Esophagus muscularis mucosa (tissue), 4 donors: ENCODE data around the gene LIFR. TPM values are rescaled to one million over a fixed set of nuclear protein-coding genes. Genes with fewer than 3 reads are reported as not detected.
"Not testable (repeated sequence)": the region's sequence is repeated elsewhere in the genome, so short reads cannot be mapped to it uniquely, and the experiment has no call there.

Experiments
- DNase-seq: peaks from one replicate; pipeline ENCODE4 v3.0.0-alpha.2; 2017; ENCODE audit errors: extremely low spot score
- H3K27ac ChIP-seq, 4 donors: fragments of 200-600 bp; sonication (generic); replicated peaks in 1 of 4; 1 replicate in 3 of 4; 2 replicates in 1 of 4; pipeline ENCODE4 v1.5.1; 2016 to 2019; ENCODE audit warnings: mild to moderate bottlenecking in 1 of 4
- H3K27me3 ChIP-seq, 4 donors: fragments of 200-600 bp; sonication (generic); one replicate each; pipeline versions ENCODE4 v1.5.1 to v1.6.0; 2016 to 2019
- H3K36me3 ChIP-seq, 4 donors: fragments of 200-600 bp; sonication (generic); one replicate each; pipeline ENCODE4 v1.5.1; 2016 to 2019
- H3K4me1 ChIP-seq, 4 donors: fragments of 200-600 bp; sonication (generic); one replicate each; pipeline ENCODE4 v1.5.1; 2016 to 2019
- H3K4me3 ChIP-seq, 4 donors: fragments of 200-600 bp; sonication (generic); 1 replicate in 2 of 4; 2 replicates in 2 of 4; pipeline ENCODE4 v1.5.1; 2016 to 2019; ENCODE audit warnings: mild to moderate bottlenecking in 4 of 4, moderate library complexity in 1 of 4
- H3K9me3 ChIP-seq, 4 donors: fragments of 200-600 bp; sonication (generic); 1 replicate in 3 of 4; 2 replicates in 1 of 4; pipeline ENCODE4 v1.5.1; 2016 to 2019
- EP300 ChIP-seq: sonication (generic); formaldehyde crosslinking; IDR thresholded peaks from one replicate; pipeline ENCODE4 v1.6.1; 2017; ENCODE audit warnings: antibody characterized with exemption
- POLR2A ChIP-seq: fragments of 450-650 bp; IDR thresholded peaks from one replicate; pipeline ENCODE4 v1.6.1; 2017; ENCODE audit warnings: antibody characterized with exemption, moderate library complexity, mild to moderate bottlenecking, low read depth
- POLR2AphosphoS5 ChIP-seq, 2 donors: sonication (generic); formaldehyde crosslinking; IDR thresholded peaks; one replicate each; pipeline ENCODE4 v1.6.1; 2017; ENCODE audit warnings: antibody characterized with exemption in 2 of 2
- WGBS: methylation state at CpG from one replicate; pipeline ENCODE4 v1.1.5; 2018; 5-methylcytosine and 5-hydroxymethylcytosine counted together
- intact Hi-C: fragments of 100-400 bp; cut with DNase I; formaldehyde crosslinking; loops from one replicate; pipeline ENCODE4 v1.15.1; 2023
- total RNA-seq, 4 donors: library from RNA; depleted of rRNA; stranded (reverse); fragments of >200 nt; gene quantifications; one replicate each; pipeline versions ENCODE4 v1.1.0 to v1.2.1, GENCODE V29; 2016
- TF ChIP-seq, protein P1 (sequence below), 3 experiments: fragments of 200-600 bp in 2 of 3; fragments of 450-650 bp in 1 of 3; sonication (generic) in 2 of 3; IDR thresholded peaks; one replicate each; pipeline ENCODE4 v1.5.1; 2017 to 2019; ENCODE audit warnings: antibody characterized with exemption in 3 of 3, mild to moderate bottlenecking in 2 of 3, moderate library complexity in 1 of 3

The LIFR gene
- total RNA-seq, 4 donors from 2014 or later: 72.3 to 102 (median 90.1) TPM

DNA sequence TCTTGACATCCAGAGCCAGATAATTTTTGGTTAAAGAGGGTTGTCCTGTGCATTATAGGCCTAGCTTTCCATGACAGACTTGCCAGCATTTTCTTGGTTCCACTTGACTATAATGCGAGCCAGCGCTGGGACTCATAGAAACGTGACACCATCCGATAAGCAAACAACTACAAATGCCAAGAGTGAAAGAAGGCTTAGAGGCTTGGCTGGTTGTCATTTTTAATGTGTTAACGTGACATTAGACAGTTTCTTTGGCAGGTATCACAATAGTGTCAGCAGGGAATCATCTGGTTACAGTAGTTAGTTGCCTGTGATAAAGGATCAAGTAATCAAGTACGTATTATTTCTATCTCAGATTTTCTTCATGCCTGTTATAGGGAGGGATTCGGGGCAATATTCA lies 20.0 kb upstream of the LIFR start:
- no peaks in the 10 kb centered on the region for H3K27me3 ChIP-seq
- intact Hi-C loops: no loop called here
- no peak overlapping the region for H3K4me3 ChIP-seq
- peaks cover 0 to 6% (median under 1%) of the 10 kb centered on the region in 4 donors for H3K4me1 ChIP-seq
- no peaks in the 10 kb centered on the region for H3K36me3 ChIP-seq
- no peaks in the 10 kb centered on the region for H3K9me3 ChIP-seq
- 72% methylated on average over 7 of the region's 7 CpGs for WGBS
- DNase-seq: no peak
- TF ChIP-seq POLR2AphosphoS5 (IDR thresholded peaks at IDR 0.05) (no peak), POLR2A (no peak), EP300 (no peak)
- TF ChIP-seq, protein P1, sequence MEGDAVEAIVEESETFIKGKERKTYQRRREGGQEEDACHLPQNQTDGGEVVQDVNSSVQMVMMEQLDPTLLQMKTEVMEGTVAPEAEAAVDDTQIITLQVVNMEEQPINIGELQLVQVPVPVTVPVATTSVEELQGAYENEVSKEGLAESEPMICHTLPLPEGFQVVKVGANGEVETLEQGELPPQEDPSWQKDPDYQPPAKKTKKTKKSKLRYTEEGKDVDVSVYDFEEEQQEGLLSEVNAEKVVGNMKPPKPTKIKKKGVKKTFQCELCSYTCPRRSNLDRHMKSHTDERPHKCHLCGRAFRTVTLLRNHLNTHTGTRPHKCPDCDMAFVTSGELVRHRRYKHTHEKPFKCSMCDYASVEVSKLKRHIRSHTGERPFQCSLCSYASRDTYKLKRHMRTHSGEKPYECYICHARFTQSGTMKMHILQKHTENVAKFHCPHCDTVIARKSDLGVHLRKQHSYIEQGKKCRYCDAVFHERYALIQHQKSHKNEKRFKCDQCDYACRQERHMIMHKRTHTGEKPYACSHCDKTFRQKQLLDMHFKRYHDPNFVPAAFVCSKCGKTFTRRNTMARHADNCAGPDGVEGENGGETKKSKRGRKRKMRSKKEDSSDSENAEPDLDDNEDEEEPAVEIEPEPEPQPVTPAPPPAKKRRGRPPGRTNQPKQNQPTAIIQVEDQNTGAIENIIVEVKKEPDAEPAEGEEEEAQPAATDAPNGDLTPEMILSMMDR (IDR thresholded peaks at IDR 0.05): no peak
- no peak overlapping the region for H3K27ac ChIP-seq

DNA sequence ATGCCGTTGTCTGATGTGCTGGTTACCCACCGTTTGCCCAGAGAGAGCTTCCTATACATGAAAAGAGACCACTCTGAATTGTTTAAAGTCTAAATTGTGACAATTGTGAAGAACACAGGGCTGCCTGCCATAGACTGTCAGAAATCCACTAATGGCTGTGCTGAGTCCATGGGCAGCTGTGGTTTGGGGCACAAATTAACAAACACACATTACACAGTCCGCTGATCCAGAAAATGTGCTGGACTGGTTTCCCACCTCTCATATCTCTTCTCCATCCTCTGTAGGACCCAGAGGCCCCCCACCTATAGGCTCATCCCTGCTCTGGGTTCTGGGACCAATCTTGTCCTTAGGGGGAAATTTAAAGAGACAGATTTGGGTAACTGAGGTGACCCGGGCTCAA lies 19.0 kb upstream of the LIFR start:
- no peaks in the 10 kb centered on the region for H3K36me3 ChIP-seq
- 89% methylated on average over 3 of the region's 4 CpGs for WGBS
- TF ChIP-seq EP300 (no peak), POLR2AphosphoS5 (IDR thresholded peaks at IDR 0.05) (no peak), POLR2A (no peak)
- TF ChIP-seq, protein P1 (IDR thresholded peaks at IDR 0.05): no peak
- DNase-seq: no peak
- no peak overlapping the region for H3K4me3 ChIP-seq
- H3K27ac ChIP-seq: no peak overlapping the region
- H3K9me3 ChIP-seq: no peaks in the 10 kb centered on the region
- no peaks in the 10 kb centered on the region for H3K27me3 ChIP-seq
- H3K4me1 ChIP-seq: peaks cover 0 to 8% (median 6%) of the 10 kb centered on the region in 4 donors
- intact Hi-C loops: no loop called here

DNA sequence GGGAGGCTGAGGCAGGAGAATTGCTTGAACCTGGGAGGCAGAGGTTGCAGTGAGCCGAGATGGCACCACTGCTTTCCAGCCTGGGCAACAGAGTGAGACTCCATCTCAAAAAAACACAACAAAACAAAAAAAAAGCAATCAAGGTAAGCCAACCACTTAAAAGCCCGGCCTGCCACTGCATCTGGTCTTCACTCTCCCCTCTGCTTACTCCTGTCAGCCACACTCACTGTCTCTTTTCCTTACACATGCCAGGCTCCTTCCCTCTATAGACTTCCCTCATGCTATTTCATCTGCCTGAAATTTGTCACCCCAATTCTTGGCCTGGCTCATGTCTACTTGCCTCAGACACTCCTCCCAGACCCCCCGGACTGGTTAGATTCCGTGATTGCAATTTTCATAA lies 17.6 kb upstream of the LIFR start:
- no peak overlapping the region for H3K4me3 ChIP-seq
- intact Hi-C loops: no loop called here
- H3K27me3 ChIP-seq: no peaks in the 10 kb centered on the region
- 97% methylated on average over 4 of the region's 4 CpGs for WGBS
- H3K9me3 ChIP-seq: no peaks in the 10 kb centered on the region
- no peak for TF ChIP-seq EP300
- TF ChIP-seq, protein P1 (IDR thresholded peaks at IDR 0.05): no peak
- no peak for TF ChIP-seq POLR2AphosphoS5 (IDR thresholded peaks at IDR 0.05)
- no peak for TF ChIP-seq POLR2A
- H3K27ac ChIP-seq: no peak overlapping the region
- peaks cover 0 to 12% (median 7%) of the 10 kb centered on the region in 4 donors for H3K4me1 ChIP-seq
- H3K36me3 ChIP-seq: no peaks in the 10 kb centered on the region
- DNase-seq: no peak

DNA sequence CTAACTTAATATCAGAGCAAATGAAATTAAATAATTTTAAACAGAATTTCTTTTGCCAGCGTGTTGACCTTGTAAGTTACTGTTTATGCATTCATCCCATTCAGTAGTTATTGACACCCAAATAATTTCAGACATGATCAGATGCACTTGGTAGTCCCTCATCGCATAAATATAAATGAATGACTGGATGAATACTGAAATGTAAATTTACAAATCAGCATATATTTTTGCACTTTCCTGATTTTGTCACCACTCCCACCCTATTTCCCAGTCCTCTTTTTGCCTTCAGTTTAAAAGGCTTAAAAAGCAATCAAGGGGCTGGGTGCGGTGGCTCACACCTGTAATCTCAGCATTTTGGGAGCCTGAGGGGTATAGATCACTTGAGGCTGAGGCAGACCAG lies 17.1 kb upstream of the LIFR start:
- WGBS: 96% methylated on average over 3 of the region's 3 CpGs
- H3K4me1 ChIP-seq: peaks cover 0 to 12% (median 7%) of the 10 kb centered on the region in 4 donors
- intact Hi-C loops: no loop called here
- H3K4me3 ChIP-seq: no peak overlapping the region
- no peaks in the 10 kb centered on the region for H3K36me3 ChIP-seq
- no peaks in the 10 kb centered on the region for H3K27me3 ChIP-seq
- H3K27ac ChIP-seq: no peak overlapping the region
- TF ChIP-seq EP300: no peak
- TF ChIP-seq, protein P1 (IDR thresholded peaks at IDR 0.05): no peak
- TF ChIP-seq POLR2AphosphoS5 (IDR thresholded peaks at IDR 0.05): no peak
- H3K9me3 ChIP-seq: no peaks in the 10 kb centered on the region
- DNase-seq: no peak

DNA sequence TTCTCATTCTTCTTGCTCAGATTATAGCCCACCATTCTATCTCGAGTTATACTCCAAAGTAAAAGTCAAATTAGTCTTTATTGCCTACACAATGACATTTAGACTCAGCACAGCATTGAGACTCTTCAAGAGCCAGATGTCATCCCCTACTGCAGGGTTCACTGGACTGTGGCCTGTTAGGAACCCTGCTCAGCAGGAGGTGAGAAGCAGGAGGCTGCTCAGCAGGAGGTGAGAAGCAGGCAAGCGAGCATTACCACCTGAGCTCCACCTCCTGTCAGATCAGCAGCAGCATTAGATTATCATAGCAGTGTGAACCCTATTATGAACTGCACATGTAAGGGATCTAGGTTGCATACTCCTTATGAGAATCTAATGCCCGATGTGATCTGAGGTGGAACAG lies 12.7 kb upstream of the LIFR start:
- 93% methylated on average over 3 of the region's 3 CpGs for WGBS

DNA sequence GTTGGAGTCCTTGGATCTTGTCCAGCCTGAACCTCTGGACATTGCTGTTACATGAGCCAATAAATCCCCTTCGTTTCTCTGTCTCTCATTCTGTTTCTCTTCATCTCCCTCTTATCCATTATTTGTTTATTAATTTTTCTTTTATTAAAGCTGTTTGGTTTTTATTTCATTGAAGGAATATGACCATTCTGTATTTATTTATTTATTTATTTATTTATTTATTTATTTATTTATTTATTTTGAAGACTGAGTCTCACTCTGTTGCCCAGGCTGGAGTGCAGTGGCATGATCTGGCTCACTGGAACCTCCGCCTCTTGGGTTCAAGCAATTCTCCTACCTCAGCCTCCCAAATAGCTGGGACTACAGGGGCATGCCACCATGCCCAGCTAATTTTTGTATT lies 10.9 kb upstream of the LIFR start:
- intact Hi-C loops, DNase-seq, H3K36me3 ChIP-seq, H3K27ac ChIP-seq, H3K27me3 ChIP-seq, H3K4me3 ChIP-seq, H3K9me3 ChIP-seq: not testable (repeated sequence)
- peaks cover 0 to 12% (median 4%) of the 10 kb centered on the region in 4 donors for H3K4me1 ChIP-seq
- WGBS: 98% methylated on average over 2 of the region's 2 CpGs

More for the DNA sequence above, 12.7 kb upstream of the LIFR start:
- TF ChIP-seq, protein P1 (IDR thresholded peaks at IDR 0.05): no peak
- no peak for TF ChIP-seq POLR2AphosphoS5 (IDR thresholded peaks at IDR 0.05)
- no peak for TF ChIP-seq EP300
- no peak for TF ChIP-seq POLR2A
- H3K36me3 ChIP-seq: no peaks in the 10 kb centered on the region
- H3K27me3 ChIP-seq: no peaks in the 10 kb centered on the region
- no peak for DNase-seq
- intact Hi-C loops: no loop called here
- no peaks in the 10 kb centered on the region for H3K9me3 ChIP-seq
- H3K4me3 ChIP-seq: no peak overlapping the region
- H3K27ac ChIP-seq: no peak overlapping the region
- H3K4me1 ChIP-seq: peaks cover 0 to 12% (median 4%) of the 10 kb centered on the region in 4 donors
